HEK293T (cell line): ENCODE data around the gene NOS3.

Experiments
- FOXA1 ChIP-seq: fragments of 450-650 bp; IDR thresholded peaks from 2 replicates; pipeline ENCODE4 v1.6.1; 2016; ENCODE audit warnings: mild to moderate bottlenecking
- SUZ12 ChIP-seq: fragments of 450-650 bp; IDR thresholded peaks from 2 replicates; pipeline ENCODE4 v1.6.1; 2016; ENCODE audit warnings: mild to moderate bottlenecking
- TARDBP ChIP-seq: fragments of 450-650 bp; IDR thresholded peaks from 2 replicates; pipeline ENCODE4 v1.6.1; 2016

- TF ChIP-seq FOXA1, result no peak
- no peak for TF ChIP-seq TARDBP
- no peak for TF ChIP-seq SUZ12
Observed at GRCh38 chr7:151060416-151061212, 69.8 kb downstream of the NOS3 start.
